ENCODE measurements around the gene UNC13C.

Gene UNC13C

DNA sequence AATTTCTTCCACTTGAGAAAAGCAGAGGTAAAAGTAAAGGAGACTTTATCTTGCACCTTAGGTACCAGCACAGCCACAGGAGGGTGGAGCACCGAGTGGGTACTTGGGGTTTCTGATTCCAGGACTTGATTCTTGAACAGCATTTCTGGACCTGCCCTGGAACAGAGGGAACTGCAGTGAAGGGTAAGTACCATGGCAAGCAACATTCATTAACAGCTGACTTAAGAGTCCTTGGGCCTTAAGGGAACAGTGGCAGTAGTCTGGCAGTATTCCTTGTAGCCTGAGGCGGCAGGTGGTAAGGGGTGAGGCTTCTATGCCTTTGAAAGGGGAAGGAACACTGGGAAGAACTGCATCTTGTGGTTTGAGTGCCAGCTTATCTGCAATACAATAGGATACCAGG lies 666.6 kb downstream of the UNC13C start:
- DNase-seq (ENCODE audit: low spot score): no peak

DNA sequence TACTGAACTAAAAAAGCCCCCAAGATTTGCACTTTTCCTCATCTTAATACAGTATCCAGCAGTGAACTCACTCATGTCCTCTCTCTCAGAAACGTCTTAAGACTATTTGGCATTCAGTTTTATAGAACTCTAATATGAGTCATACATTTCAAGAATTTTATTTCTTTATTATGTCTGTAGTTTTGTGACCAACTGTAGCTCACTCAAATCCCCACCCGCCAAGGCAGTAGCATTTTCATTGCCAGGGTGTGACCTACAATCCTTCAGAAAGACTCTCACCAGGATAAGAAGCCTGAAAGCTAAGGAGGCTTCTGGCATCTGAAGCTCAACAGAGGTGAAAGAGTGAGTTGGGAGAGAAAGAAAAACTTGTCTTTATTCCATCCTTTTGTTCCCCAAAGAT lies 681.4 kb downstream of the UNC13C start:
- no peak for DNase-seq (ENCODE audit: low spot score)

DNA sequence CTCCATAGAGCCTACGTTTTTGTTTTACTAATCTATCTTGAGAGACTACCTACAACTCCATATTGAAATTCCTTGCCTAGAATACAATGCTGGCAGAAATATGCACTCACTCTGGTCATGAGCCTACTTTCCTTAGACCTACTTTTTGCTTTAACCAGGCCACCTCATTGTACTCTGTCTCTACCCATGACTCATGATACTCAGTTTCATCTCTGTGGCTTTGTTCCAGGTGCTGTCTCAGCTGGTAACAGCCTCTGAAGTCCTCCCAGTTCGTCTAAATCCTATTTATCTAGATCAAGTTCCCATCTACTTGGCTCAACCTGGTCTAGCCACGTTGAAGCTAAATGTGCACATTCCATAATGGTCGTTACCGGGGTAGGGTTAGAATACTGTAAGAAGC lies 682.1 kb downstream of the UNC13C start:
- DNase-seq (ENCODE audit: low spot score): no peak

DNA sequence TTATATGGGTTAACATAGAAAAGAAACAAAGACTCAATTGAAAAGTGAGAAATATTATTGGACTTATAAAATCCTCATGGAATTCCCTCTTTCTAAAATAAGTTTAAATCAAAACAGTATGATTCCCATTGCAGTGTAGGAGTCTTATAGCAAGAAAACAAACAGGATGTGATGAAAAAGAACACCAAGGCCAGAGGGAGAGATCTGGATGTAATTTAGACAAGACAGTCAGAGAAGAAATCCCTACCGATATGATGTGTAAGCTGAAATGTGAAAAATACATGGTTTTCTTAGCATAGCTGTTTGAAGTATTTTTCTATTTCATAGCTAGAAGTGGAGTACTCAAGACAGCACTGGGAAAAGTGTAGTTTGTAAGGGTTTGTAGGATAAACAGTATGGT lies 697.0 kb downstream of the UNC13C start:
- no peak for DNase-seq (ENCODE audit: low spot score)

DNA sequence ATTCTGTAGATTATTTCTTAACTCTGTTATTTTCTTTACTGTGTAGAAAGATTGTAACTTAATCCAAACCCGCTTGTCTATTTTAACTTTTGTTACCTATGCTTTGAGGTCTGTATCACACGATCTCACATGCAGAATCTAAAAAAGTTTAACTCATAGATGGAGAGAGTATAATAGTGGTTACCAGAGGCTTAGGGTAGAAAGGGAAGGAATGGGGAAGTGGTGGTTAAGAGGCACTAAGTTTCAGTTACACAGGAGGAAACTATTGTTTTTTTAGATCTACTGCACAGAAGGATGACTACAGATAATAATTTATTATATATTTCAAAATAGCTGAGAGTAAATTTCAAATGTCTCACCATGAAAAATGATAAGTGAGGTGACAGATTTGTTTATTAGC lies 703.3 kb downstream of the UNC13C start:
- DNase-seq (ENCODE audit: low spot score): no peak
